Activated CD8-positive, alpha-beta T cell treated with anti-CD3 and anti-CD28 coated beads for 36 hours (primary cell): ENCODE results near the gene CACNB2. TPM values are rescaled to one million over a fixed set of nuclear protein-coding genes. Genes with fewer than 3 reads are reported as not detected.
"Not testable (repeated sequence)": the region's sequence is repeated elsewhere in the genome, so short reads cannot be mapped to it uniquely, and the experiment has no call there.

Experiments
- ATAC-seq: fragments of 200-7000 bp; cut with Tn5 transposase; one replicate; pipeline ENCODE4 v1.10.0; 2021; ENCODE audit warnings: mild to moderate bottlenecking, moderate library complexity
- CTCF ChIA-PET: fragments of 350-600 bp; sonication (Branson Sonifier 250); formaldehyde crosslinking; loops from one replicate; lab custom pipeline; 2021; ENCODE audit warnings: antibody characterized with exemption; lab: Charles Lee
- POLR2A ChIA-PET: fragments of 350-600 bp; sonication (Branson Sonifier 250); formaldehyde crosslinking; loops from one replicate; lab custom pipeline; 2021; ENCODE audit warnings: antibody characterized with exemption; lab: Charles Lee
- DNase-seq: peaks from one replicate; pipeline ENCODE4 v3.0.0-alpha.2; 2020
- H3K27ac Mint-ChIP-seq: one replicate; pipeline ENCODE4 v1.8.0; 2021; ENCODE audit warnings: mild to moderate bottlenecking, mixed read lengths
- H3K27me3 Mint-ChIP-seq: one replicate; pipeline ENCODE4 v1.8.0; 2021; ENCODE audit warnings: mixed read lengths
- H3K36me3 Mint-ChIP-seq: one replicate; pipeline ENCODE4 v1.8.0; 2021; ENCODE audit warnings: low read depth, mixed read lengths
- H3K4me1 Mint-ChIP-seq: one replicate; pipeline ENCODE4 v1.8.0; 2021; ENCODE audit warnings: low read depth, mixed read lengths
- H3K4me3 Mint-ChIP-seq: one replicate; pipeline ENCODE4 v1.8.0; 2021; ENCODE audit warnings: mild to moderate bottlenecking, moderate library complexity, mixed read lengths
- H3K9me3 Mint-ChIP-seq: one replicate; pipeline ENCODE4 v1.8.0; 2021; ENCODE audit warnings: mixed read lengths
- intact Hi-C: fragments of 100-400 bp; cut with micrococcal nuclease; formaldehyde crosslinking; loops from one replicate; pipeline ENCODE4 v1.10.0; 2022
- total RNA-seq, 2 experiments: library from RNA; stranded (reverse); gene quantifications; one replicate each; pipeline ENCODE4 v1.2.3, GENCODE V29; 2021
- TF ChIP-seq, protein P1 (sequence below): fragments of 200-600 bp; IDR thresholded peaks from one replicate; pipeline ENCODE4 v1.8.0; 2022; ENCODE audit warnings: antibody characterized with exemption, mild to moderate bottlenecking

Gene CACNB2
- total RNA-seq, 2 experiments from 2014 or later = not detected

DNA sequence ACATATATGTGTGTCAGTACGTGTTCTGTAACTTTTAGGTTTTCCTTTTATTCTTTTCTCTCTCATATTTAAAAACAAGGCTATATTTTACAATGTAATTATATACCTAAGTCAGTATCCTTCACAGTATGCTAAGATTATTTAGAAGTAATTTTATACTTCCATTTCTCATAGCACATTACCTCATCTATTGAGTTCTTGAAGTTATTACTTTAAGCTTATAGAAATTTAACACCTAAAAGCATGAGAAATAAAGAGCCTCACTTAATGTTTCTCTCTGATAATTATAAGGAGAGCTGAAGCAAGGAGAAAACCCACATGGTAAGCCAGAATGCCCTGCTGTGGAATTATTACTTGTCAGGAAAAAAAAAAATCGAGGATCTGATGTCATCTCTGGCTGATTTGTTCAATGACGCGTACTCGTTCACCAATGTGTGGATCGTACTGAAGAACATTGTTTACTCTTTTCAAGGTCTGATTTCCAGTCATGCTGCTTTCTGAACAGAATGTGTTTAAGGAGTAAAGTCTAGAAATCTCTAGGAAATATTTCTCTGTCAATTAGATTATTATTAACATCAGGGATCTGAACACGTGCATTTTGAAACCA, 21.9 kb downstream of the CACNB2 start:
- Mint-ChIP-seq H3K27me3 (no peaks in the 10 kb centered on the region), H3K36me3 (no peaks in the 10 kb centered on the region), H3K27ac (no peak overlapping the region), H3K4me3 (no peak overlapping the region), H3K4me1 (no peaks in the 10 kb centered on the region), H3K9me3 (no peaks in the 10 kb centered on the region)
- DNase-seq = no peak
- intact Hi-C loops = no loop called here
- ATAC-seq = no peak
- CTCF ChIA-PET = interaction anchor here (0.5 kb wide), 1 partner anchor 796 kb away, joined by 3 read pairs; no protein-coding TSS in a partner anchor
- POLR2A ChIA-PET = no interaction called here
- TF ChIP-seq, protein P1, sequence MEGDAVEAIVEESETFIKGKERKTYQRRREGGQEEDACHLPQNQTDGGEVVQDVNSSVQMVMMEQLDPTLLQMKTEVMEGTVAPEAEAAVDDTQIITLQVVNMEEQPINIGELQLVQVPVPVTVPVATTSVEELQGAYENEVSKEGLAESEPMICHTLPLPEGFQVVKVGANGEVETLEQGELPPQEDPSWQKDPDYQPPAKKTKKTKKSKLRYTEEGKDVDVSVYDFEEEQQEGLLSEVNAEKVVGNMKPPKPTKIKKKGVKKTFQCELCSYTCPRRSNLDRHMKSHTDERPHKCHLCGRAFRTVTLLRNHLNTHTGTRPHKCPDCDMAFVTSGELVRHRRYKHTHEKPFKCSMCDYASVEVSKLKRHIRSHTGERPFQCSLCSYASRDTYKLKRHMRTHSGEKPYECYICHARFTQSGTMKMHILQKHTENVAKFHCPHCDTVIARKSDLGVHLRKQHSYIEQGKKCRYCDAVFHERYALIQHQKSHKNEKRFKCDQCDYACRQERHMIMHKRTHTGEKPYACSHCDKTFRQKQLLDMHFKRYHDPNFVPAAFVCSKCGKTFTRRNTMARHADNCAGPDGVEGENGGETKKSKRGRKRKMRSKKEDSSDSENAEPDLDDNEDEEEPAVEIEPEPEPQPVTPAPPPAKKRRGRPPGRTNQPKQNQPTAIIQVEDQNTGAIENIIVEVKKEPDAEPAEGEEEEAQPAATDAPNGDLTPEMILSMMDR = no peak

DNA sequence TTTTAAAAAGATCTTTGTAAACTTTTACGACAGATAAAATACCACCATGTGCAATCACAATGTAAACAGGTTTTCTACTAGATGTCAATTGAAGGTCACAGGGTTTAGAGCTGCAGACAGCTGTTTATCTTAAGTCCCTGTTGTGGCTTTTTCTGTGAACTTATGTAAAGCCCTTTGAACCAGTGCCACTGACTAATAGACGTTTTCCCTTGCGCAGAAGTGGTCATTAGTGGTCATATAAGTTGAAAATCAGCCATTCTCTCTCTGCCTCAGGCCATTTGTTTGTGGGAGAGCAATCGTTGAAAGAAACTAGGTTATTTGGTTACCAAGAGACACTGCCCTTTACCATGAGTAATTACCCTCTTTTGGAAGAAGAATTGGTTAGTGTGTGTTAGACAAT, 23.9 kb downstream of the CACNB2 start:
- TF ChIP-seq, protein P1 = no peak
- Mint-ChIP-seq H3K27me3 (no peaks in the 10 kb centered on the region), H3K36me3 (no peaks in the 10 kb centered on the region), H3K27ac (no peak overlapping the region), H3K9me3 (no peaks in the 10 kb centered on the region), H3K4me3 (no peak overlapping the region), H3K4me1 (no peaks in the 10 kb centered on the region)
- no peak for ATAC-seq
- no peak for DNase-seq
- intact Hi-C loops = no loop called here
- POLR2A ChIA-PET = interaction anchor here (0.6 kb wide), 1 partner anchor 38 kb away, joined by 3 read pairs; no protein-coding TSS in a partner anchor
- CTCF ChIA-PET = no interaction called here

DNA sequence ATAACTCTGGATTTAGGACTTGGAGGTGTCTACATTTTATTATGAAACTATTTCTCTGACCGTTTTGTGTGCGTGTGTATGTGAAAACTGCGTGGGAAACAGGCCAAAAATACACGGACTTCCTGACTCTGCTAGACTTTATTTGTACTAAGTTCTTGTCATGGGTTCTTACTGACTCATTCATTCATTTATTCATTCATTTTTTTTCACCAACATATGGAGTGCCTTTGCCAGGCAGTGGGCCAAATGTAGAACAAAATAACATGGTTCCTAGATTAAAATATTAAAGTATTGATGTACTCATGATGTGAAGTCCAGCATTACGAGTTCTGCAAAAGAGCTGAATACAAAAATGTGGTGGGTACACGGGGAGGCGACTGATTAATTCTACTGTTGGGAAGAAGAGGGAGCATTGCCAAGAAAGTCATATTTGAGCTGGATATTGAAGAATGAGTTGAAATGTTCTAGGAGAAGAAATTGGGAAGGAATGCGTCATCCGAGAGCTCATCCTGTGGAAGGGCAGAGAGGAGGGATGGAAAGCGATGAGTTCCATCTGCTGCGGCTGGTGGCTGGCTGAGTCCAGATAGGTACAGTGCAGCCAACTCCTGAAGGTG, 24.6 kb downstream of the CACNB2 start:
- intact Hi-C loops = no loop called here
- ATAC-seq = no peak
- no peaks in the 10 kb centered on the region for H3K4me1 Mint-ChIP-seq
- H3K9me3 Mint-ChIP-seq = no peaks in the 10 kb centered on the region
- no peak overlapping the region for H3K4me3 Mint-ChIP-seq
- DNase-seq = no peak
- no peak overlapping the region for H3K27ac Mint-ChIP-seq
- ChIA-PET CTCF (no interaction called here), POLR2A (no interaction called here)
- H3K36me3 Mint-ChIP-seq = no peaks in the 10 kb centered on the region
- H3K27me3 Mint-ChIP-seq = no peaks in the 10 kb centered on the region
- TF ChIP-seq, protein P1 = no peak

DNA sequence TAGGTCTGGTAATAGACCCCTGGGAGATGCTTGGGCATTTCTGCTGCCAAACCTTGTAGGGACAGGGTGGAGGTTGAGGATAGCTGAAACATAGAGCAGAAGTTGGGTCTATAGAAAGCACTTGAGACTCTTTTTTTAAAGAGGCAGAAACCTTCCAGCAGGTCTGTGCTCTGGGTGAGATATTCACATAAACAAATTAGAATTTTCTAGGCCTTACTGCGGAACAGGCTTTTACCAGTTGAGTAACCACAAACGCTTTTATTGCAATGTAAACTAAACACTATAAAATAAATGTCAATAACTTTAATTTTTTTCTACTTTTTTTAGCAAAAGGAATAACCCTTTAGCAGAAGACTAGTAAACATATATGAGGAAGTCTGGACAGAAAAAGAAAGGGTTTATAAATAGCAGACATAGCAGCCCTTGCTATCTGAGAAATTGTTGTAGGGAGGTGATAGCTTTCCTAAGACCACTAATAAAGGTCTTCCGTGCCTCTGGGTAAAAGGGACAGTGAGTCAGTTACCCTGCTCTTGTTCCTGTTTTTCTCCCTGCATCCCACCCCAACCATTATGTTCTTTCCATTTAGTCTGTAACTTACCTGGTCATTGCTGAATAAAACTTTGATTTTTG, 38.7 kb downstream of the CACNB2 start:
- POLR2A ChIA-PET = no interaction called here
- no peak for ATAC-seq
- H3K4me3 Mint-ChIP-seq = no peak overlapping the region
- H3K27ac Mint-ChIP-seq = no peak overlapping the region
- intact Hi-C loops = no loop called here
- CTCF ChIA-PET = interaction anchor here (0.6 kb wide), 1 partner anchor 591 kb away, joined by 3 read pairs; no protein-coding TSS in a partner anchor
- TF ChIP-seq, protein P1 = no peak
- H3K4me1 Mint-ChIP-seq = no peaks in the 10 kb centered on the region
- no peak for DNase-seq
- H3K36me3 Mint-ChIP-seq = no peaks in the 10 kb centered on the region
- H3K9me3 Mint-ChIP-seq = no peaks in the 10 kb centered on the region
- peaks cover 2% of the 10 kb centered on the region for H3K27me3 Mint-ChIP-seq

DNA sequence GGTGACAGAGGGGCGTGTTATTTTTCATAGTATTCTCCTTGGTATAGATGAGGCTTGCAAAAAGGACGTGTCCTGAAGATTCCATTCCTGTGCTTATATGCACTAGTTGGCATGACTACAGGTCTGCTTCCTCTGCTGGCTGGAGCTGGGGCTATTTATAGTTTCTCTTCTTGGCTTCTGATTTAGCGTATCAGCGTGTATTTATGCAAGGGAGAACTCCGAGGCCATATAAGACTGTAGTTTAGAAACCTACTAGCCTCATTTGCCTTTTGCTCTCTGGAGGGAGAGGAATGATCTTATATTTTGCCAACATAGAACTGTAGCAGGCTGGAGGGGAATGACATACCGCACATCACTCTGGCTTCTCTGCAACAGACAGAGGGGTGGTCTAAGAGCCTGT, 39.7 kb downstream of the CACNB2 start:
- CTCF ChIA-PET = no interaction called here
- intact Hi-C loops = no loop called here
- Mint-ChIP-seq H3K4me3 (no peak overlapping the region), H3K36me3 (no peaks in the 10 kb centered on the region), H3K27ac (no peak overlapping the region), H3K27me3 (peaks cover 2% of the 10 kb centered on the region), H3K4me1 (no peaks in the 10 kb centered on the region), H3K9me3 (no peaks in the 10 kb centered on the region)
- DNase-seq (no peak), ATAC-seq (no peak)
- POLR2A ChIA-PET = no interaction called here
- TF ChIP-seq, protein P1 = no peak

DNA sequence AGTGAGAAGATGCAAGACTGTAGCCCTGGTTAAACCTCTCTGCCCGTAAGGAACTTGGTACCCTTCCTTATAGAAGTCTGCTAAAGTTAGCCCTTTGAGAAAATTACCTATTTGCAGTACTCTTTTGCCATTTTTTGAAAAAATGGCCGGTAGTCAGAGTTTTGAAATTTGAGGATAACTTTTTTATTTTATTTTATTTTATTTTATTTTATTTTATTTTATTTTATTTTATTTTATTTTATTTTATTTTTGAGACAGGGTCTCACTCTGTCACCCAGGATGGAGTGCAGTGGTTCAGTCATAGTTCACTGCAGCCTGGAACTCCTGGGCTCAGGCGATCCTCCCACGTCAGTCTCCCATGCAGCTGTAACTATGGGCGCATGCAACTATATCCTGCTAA, 41.2 kb downstream of the CACNB2 start:
- DNase-seq, POLR2A ChIA-PET, H3K4me3 Mint-ChIP-seq, CTCF ChIA-PET, H3K27me3 Mint-ChIP-seq, H3K27ac Mint-ChIP-seq, intact Hi-C loops, H3K4me1 Mint-ChIP-seq, H3K36me3 Mint-ChIP-seq, H3K9me3 Mint-ChIP-seq, ATAC-seq: not testable (repeated sequence)
